Activated naive CD4-positive, alpha-beta T cell treated with anti-CD3 and anti-CD28 coated beads for 36 hours (primary cell): ENCODE measurements around the gene LIPA. TPM values are rescaled to one million over a fixed set of nuclear protein-coding genes. Genes with fewer than 3 reads are reported as not detected.
"Not testable (repeated sequence)": the region's sequence is repeated elsewhere in the genome, so short reads cannot be mapped to it uniquely, and the experiment has no call there.

ENCODE experiments used
- CTCF ChIA-PET: fragments of 350-600 bp; sonication (Branson Sonifier 250); formaldehyde crosslinking; loops from one replicate; lab custom pipeline; 2021; ENCODE audit warnings: antibody characterized with exemption; lab: Charles Lee
- DNase-seq: peaks from one replicate; pipeline ENCODE4 v3.0.0-alpha.2; 2020
- H3K27ac Mint-ChIP-seq: one replicate; pipeline ENCODE4 v1.8.0; 2021; ENCODE audit warnings: mild to moderate bottlenecking, mixed read lengths
- H3K27me3 Mint-ChIP-seq: one replicate; pipeline ENCODE4 v1.8.0; 2021; ENCODE audit warnings: low read depth, mixed read lengths
- H3K36me3 Mint-ChIP-seq: one replicate; pipeline ENCODE4 v1.8.0; 2021; ENCODE audit warnings: low read depth, mixed read lengths
- H3K4me1 Mint-ChIP-seq: one replicate; pipeline ENCODE4 v1.8.0; 2021; ENCODE audit warnings: low read depth, mixed read lengths
- H3K4me3 Mint-ChIP-seq: one replicate; pipeline ENCODE4 v1.8.0; 2021; ENCODE audit warnings: mild to moderate bottlenecking, moderate library complexity, mixed read lengths
- H3K9me3 Mint-ChIP-seq: one replicate; pipeline ENCODE4 v1.8.0; 2021; ENCODE audit warnings: mixed read lengths
- intact Hi-C: fragments of 100-400 bp; cut with micrococcal nuclease; formaldehyde crosslinking; loops from one replicate; pipeline ENCODE4 v1.15.1; 2023
- total RNA-seq, 2 experiments: library from RNA; stranded (reverse); gene quantifications; one replicate each; pipeline ENCODE4 v1.2.3, GENCODE V29; 2021

The LIPA gene
- total RNA-seq = 10 to 100 TPM; 16.1 to 17.2 TPM

- Mint-ChIP-seq H3K27ac (no peak within 1 kb of the TSS), H3K4me3 (peak within 1 kb of the TSS; percentile 84), H3K36me3 (peaks cover 11% of the 10 kb centered on the region), H3K4me1 (peaks cover 38% of the 10 kb centered on the region), H3K9me3 (peaks cover 20% of the 10 kb centered on the region), H3K27me3 (no peaks in the 10 kb centered on the region)
- CTCF ChIA-PET = interaction anchor here (0.7 to 3.3 kb wide), 8 partner anchors 34 to 318 kb away, joined by 3 to 14 read pairs (median 3); partner anchors contain the start of gene IFIT2
- intact Hi-C loops = loop anchor here (1.0 to 2.0 kb wide), 6 partner anchors 35 to 450 kb away; partner anchors contain the start of genes FAS, IFIT5, KIF20B and PANK1
- peak; percentile 95 for DNase-seq
These were observed at the start of gene LIPA for GRCh38 chr10:89251409-89252224. Gene LIPA, minus strand, starts transcription at chr10:89251775. Its CDS starts 4,127 bp downstream, at chr10:89247648.

GRCh38 chr10:89301232-89301631 is 49.7 kb upstream of the LIPA start:
- DNase-seq = peak; percentile 27
- Mint-ChIP-seq H3K4me1 (peaks cover 32% of the 10 kb centered on the region), H3K27me3 (no peaks in the 10 kb centered on the region), H3K27ac (peak overlapping the region; percentile 65), H3K9me3 (peaks cover 2% of the 10 kb centered on the region), H3K36me3 (peaks cover 17% of the 10 kb centered on the region), H3K4me3 (peak overlapping the region; percentile 79)
- intact Hi-C loops = loop anchor here (1.0 kb wide), 2 partner anchors 26 to 400 kb away; partner anchors contain the start of genes IFIT3 and KIF20B
- CTCF ChIA-PET = interaction anchor here (1.8 to 4.3 kb wide), 2 partner anchors 50 to 68 kb away, joined by 4 to 26 read pairs; partner anchors contain the start of gene LIPA

- CTCF ChIA-PET = no interaction called here
- Mint-ChIP-seq H3K27ac (no peak overlapping the region), H3K4me3 (no peak overlapping the region), H3K27me3 (no peaks in the 10 kb centered on the region), H3K36me3 (peaks cover 3% of the 10 kb centered on the region), H3K4me1 (peaks cover 38% of the 10 kb centered on the region), H3K9me3 (peaks cover 2% of the 10 kb centered on the region)
- DNase-seq = no peak
- intact Hi-C loops = loop anchor here (10.0 kb wide), 1 partner anchor 266 kb away; no protein-coding TSS in a partner anchor
These were observed 47.5 kb upstream of the LIPA start for GRCh38 chr10:89299031-89299430.

- H3K9me3 Mint-ChIP-seq = peaks cover 2% of the 10 kb centered on the region
- no peak for DNase-seq
- intact Hi-C loops = loop anchor here (10.0 kb wide), 1 partner anchor 267 kb away; no protein-coding TSS in a partner anchor
- H3K27me3 Mint-ChIP-seq = no peaks in the 10 kb centered on the region
- peaks cover 1% of the 10 kb centered on the region for H3K36me3 Mint-ChIP-seq
- H3K27ac Mint-ChIP-seq = no peak overlapping the region
- H3K4me1 Mint-ChIP-seq = peaks cover 29% of the 10 kb centered on the region
- CTCF ChIA-PET = no interaction called here
- no peak overlapping the region for H3K4me3 Mint-ChIP-seq
These were observed 46.2 kb upstream of the LIPA start for GRCh38 chr10:89297791-89298190.

GRCh38 chr10:89297356-89297755 is 45.8 kb upstream of the LIPA start:
- DNase-seq = no peak
- intact Hi-C loops = loop anchor here (10.0 kb wide), 1 partner anchor 267 kb away; no protein-coding TSS in a partner anchor
- Mint-ChIP-seq H3K4me3 (no peak overlapping the region), H3K27ac (no peak overlapping the region), H3K4me1 (peaks cover 24% of the 10 kb centered on the region), H3K9me3 (peaks cover 2% of the 10 kb centered on the region), H3K36me3 (peaks cover 1% of the 10 kb centered on the region), H3K27me3 (no peaks in the 10 kb centered on the region)
- CTCF ChIA-PET = interaction anchor here (0.5 kb wide), 1 partner anchor 247 kb away, joined by 6 read pairs; no protein-coding TSS in a partner anchor

GRCh38 chr10:89296220-89296648 is 44.7 kb upstream of the LIPA start:
- no peak overlapping the region for H3K27ac Mint-ChIP-seq

GRCh38 chr10:89295597-89295996 is 44.0 kb upstream of the LIPA start:
- no peak for DNase-seq
- Mint-ChIP-seq H3K36me3 (peaks cover 1% of the 10 kb centered on the region), H3K27ac (no peak overlapping the region), H3K9me3 (peaks cover 2% of the 10 kb centered on the region), H3K4me1 (peaks cover 13% of the 10 kb centered on the region), H3K4me3 (no peak overlapping the region), H3K27me3 (no peaks in the 10 kb centered on the region)
- intact Hi-C loops = loop anchor here (1.0 to 10.0 kb wide), 2 partner anchors 37 to 269 kb away; no protein-coding TSS in a partner anchor
- CTCF ChIA-PET = interaction anchor here (0.9 kb wide), 2 partner anchors 68 to 69 kb away, joined by 3 read pairs; no protein-coding TSS in a partner anchor

More at GRCh38 chr10:89296220-89296648, 44.7 kb upstream of the LIPA start:
- peaks cover 17% of the 10 kb centered on the region for H3K4me1 Mint-ChIP-seq
- CTCF ChIA-PET = interaction anchor here (0.9 kb wide), 1 partner anchor 68 kb away, joined by 3 read pairs; no protein-coding TSS in a partner anchor
- no peak overlapping the region for H3K4me3 Mint-ChIP-seq
- peaks cover 2% of the 10 kb centered on the region for H3K9me3 Mint-ChIP-seq
- no peaks in the 10 kb centered on the region for H3K27me3 Mint-ChIP-seq
- DNase-seq = no peak
- peaks cover 1% of the 10 kb centered on the region for H3K36me3 Mint-ChIP-seq
- intact Hi-C loops = loop anchor here (10.0 kb wide), 1 partner anchor 269 kb away; no protein-coding TSS in a partner anchor

- peaks cover 11% of the 10 kb centered on the region for H3K4me1 Mint-ChIP-seq
- no peak overlapping the region for H3K27ac Mint-ChIP-seq
- CTCF ChIA-PET = interaction anchor here (0.9 to 1.7 kb wide), 4 partner anchors 13 to 123 kb away, joined by 3 to 6 read pairs (median 3); no protein-coding TSS in a partner anchor
- DNase-seq = no peak
- no peak overlapping the region for H3K4me3 Mint-ChIP-seq
- no peaks in the 10 kb centered on the region for H3K27me3 Mint-ChIP-seq
- intact Hi-C loops = loop anchor here (1.0 to 10.0 kb wide), 2 partner anchors 38 to 270 kb away; no protein-coding TSS in a partner anchor
- peaks cover 1% of the 10 kb centered on the region for H3K36me3 Mint-ChIP-seq
- H3K9me3 Mint-ChIP-seq = peaks cover 2% of the 10 kb centered on the region
These were observed 43.2 kb upstream of the LIPA start for GRCh38 chr10:89294721-89295239.

- H3K4me3 Mint-ChIP-seq, H3K27me3 Mint-ChIP-seq, CTCF ChIA-PET, DNase-seq, H3K36me3 Mint-ChIP-seq, intact Hi-C loops, H3K9me3 Mint-ChIP-seq, H3K4me1 Mint-ChIP-seq, H3K27ac Mint-ChIP-seq: not testable (repeated sequence)
These were observed 33.7 kb upstream of the LIPA start for GRCh38 chr10:89285303-89285702.

- CTCF ChIA-PET, intact Hi-C loops, H3K27me3 Mint-ChIP-seq, H3K4me1 Mint-ChIP-seq, H3K9me3 Mint-ChIP-seq, H3K27ac Mint-ChIP-seq, DNase-seq, H3K4me3 Mint-ChIP-seq, H3K36me3 Mint-ChIP-seq: not testable (repeated sequence)
These were observed 33.1 kb upstream of the LIPA start for GRCh38 chr10:89284711-89285110.

- Mint-ChIP-seq H3K4me3 (no peak overlapping the region), H3K9me3 (no peaks in the 10 kb centered on the region), H3K27me3 (no peaks in the 10 kb centered on the region), H3K36me3 (no peaks in the 10 kb centered on the region), H3K4me1 (no peaks in the 10 kb centered on the region), H3K27ac (no peak overlapping the region)
- no peak for DNase-seq
- intact Hi-C loops = no loop called here
- CTCF ChIA-PET = no interaction called here
These were observed 32.4 kb upstream of the LIPA start for GRCh38 chr10:89283936-89284475.
